ENCODE measurements around the gene CHM.
"Not testable (repeated sequence)": the region's sequence is repeated elsewhere in the genome, so short reads cannot be mapped to it uniquely, and the experiment has no call there.

Gene CHM

DNA sequence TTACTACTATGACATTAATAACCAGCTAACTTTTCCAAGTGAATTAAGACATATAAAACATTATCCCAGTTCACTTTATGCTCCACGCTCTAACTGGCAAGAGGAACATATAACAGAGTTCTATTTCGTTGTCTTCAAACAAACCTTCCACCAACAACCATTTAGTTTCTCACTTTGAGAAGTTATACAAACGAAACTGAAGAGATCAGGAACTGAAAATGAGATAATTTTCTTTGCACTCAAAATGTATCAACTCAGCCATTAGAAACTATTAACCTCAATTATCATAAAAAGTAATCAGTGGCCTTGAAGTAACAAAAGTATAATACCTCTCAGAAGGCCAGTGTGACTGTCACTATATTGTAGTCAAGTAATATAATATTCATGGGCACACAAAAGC is 70.1 kb downstream of the CHM start:
- Histone ChIP-seq H3K79me1 (ENCODE audit: low read length) (no peaks in the 10 kb centered on the region), H3K4ac (ENCODE audit: low read depth, low read length) (no peak overlapping the region)
- WGBS (ENCODE audit: extremely low coverage, insufficient coverage, insufficient read length): no CpG with 5 or more reads among the region's 3 CpGs

DNA sequence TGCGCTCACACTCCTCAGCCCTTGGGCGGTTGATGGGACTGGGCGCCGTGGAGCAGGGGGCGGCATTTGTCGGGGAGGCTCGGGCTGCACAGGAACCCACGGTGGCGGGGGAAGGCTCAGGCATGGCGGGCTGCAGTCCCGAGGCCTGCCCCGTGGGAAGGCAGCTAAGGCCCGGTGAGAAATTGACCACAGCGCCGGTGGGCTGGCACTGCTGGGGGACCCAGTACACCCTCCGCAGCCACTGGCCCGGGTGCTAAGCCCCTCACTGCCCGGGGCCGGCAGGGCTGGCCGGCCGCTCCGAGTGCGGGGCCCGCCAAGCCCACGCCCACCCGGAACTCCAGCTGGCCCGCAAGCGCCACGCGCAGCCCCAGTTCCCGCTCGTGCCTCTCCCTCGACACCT is 75.0 kb downstream of the CHM start:
- not testable (repeated sequence) for H2BK120ac ChIP-seq (ENCODE audit: insufficient read depth, low read length, poor library complexity); H3K9ac ChIP-seq (ENCODE audit: low read length); H4K12ac ChIP-seq (ENCODE audit: low read depth, low read length); H2AFZ ChIP-seq (ENCODE audit: insufficient read depth, low read length, poor library complexity); H3K14ac ChIP-seq (ENCODE audit: low read length); H3K18ac ChIP-seq (ENCODE audit: low read length); H2AK5ac ChIP-seq (ENCODE audit: low read length); H2BK12ac ChIP-seq (ENCODE audit: low read length); H3K9me3 ChIP-seq (ENCODE audit: insufficient read depth, low read depth, low read length); H3K36me3 ChIP-seq (ENCODE audit: control insufficient read depth in 1 of 2, insufficient read depth in 2 of 2, low read length in 2 of 2); H3K27ac ChIP-seq (ENCODE audit: low read depth, low read length); DNase-seq; H3K4me2 ChIP-seq (ENCODE audit: low read length); H3K23ac ChIP-seq (ENCODE audit: low read length); H3K79me2 ChIP-seq (ENCODE audit: control insufficient read depth, insufficient read depth, low read length, poor library complexity); H4K91ac ChIP-seq (ENCODE audit: low read depth, low read length); H3K4me3 ChIP-seq (ENCODE audit: low read depth, low read length); H3K27me3 ChIP-seq (ENCODE audit: insufficient read depth, low read length); H3K79me1 ChIP-seq (ENCODE audit: low read length); H4K8ac ChIP-seq (ENCODE audit: low read depth, low read length); H3K4ac ChIP-seq (ENCODE audit: low read depth, low read length); H3K4me1 ChIP-seq (ENCODE audit: control insufficient read depth in 1 of 2, insufficient read depth in 2 of 2, low read length in 2 of 2); H2BK5ac ChIP-seq (ENCODE audit: low read depth, low read length, poor library complexity)
- WGBS (ENCODE audit: extremely low coverage, insufficient coverage, insufficient read length): no CpG with 5 or more reads among the region's 33 CpGs

More for the DNA sequence above, 70.1 kb downstream of the CHM start:
- Histone ChIP-seq H3K9me3 (ENCODE audit: insufficient read depth, low read depth, low read length) (no peaks in the 10 kb centered on the region), H2BK12ac (ENCODE audit: low read length) (no peak overlapping the region), H3K4me3 (ENCODE audit: low read depth, low read length) (no peak overlapping the region), H4K91ac (ENCODE audit: low read depth, low read length) (no peak overlapping the region), H3K36me3 (ENCODE audit: control insufficient read depth in 1 of 2, insufficient read depth in 2 of 2, low read length in 2 of 2) (no peaks in the 10 kb centered on the region), H3K9ac (ENCODE audit: low read length) (no peak overlapping the region), H4K8ac (ENCODE audit: low read depth, low read length) (no peak overlapping the region), H3K27ac (ENCODE audit: low read depth, low read length) (no peak overlapping the region), H2AFZ (ENCODE audit: insufficient read depth, low read length, poor library complexity) (no peak overlapping the region), H3K79me2 (ENCODE audit: control insufficient read depth, insufficient read depth, low read length, poor library complexity) (no peaks in the 10 kb centered on the region), H2AK5ac (ENCODE audit: low read length) (no peak overlapping the region), H3K4me1 (ENCODE audit: control insufficient read depth in 1 of 2, insufficient read depth in 2 of 2, low read length in 2 of 2) (no peaks in the 10 kb centered on the region), H3K14ac (ENCODE audit: low read length) (no peak overlapping the region), H2BK120ac (ENCODE audit: insufficient read depth, low read length, poor library complexity) (no peak overlapping the region), H3K4me2 (ENCODE audit: low read length) (no peak overlapping the region), H3K27me3 (ENCODE audit: insufficient read depth, low read length) (no peaks in the 10 kb centered on the region), H3K23ac (ENCODE audit: low read length) (no peak overlapping the region), H3K18ac (ENCODE audit: low read length) (no peak overlapping the region), H2BK5ac (ENCODE audit: low read depth, low read length, poor library complexity) (no peak overlapping the region), H4K12ac (ENCODE audit: low read depth, low read length) (no peak overlapping the region)
- no peak for DNase-seq

DNA sequence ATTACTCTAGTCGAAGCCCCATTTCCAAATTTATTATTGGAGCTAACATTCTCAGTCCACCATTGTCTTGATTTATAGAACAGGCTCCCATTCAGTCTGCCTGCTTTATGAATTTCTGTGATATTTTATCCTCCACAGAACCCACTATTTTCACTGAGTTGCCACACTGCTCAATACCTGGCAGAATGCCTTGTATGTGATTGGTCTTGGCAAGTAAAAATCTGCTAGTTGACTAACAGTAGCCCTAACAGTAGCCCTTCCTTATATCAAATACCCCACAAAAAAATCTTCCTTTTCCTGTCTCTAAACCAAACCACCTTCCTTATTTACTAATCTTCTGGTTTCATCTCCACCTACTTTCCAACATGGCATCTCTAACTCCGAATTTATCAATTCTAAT is 82.6 kb downstream of the CHM start:
- no CpG with 5 or more reads among the region's 2 CpGs for WGBS (ENCODE audit: extremely low coverage, insufficient coverage, insufficient read length)
- H2AK5ac ChIP-seq (ENCODE audit: low read length): no peak overlapping the region

DNA sequence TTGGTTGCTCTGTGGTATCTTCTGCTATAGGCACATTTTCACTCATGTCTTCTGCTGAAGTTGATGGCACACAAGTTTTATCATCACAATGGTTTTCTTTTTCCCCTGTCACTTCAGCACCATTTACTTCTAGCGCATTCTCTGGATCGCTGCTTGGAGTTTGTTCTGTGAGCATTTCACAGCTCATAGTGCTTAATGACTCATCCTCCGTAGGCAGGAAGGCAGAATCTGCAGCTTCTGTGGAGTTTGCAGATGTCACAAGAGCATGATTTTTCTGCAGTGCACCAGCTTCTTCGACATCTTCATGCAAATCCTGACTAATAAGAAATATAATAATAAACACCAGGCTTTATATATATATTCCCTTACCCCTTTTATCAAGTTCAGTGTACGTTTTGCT is 83.6 kb downstream of the CHM start:
- no peak overlapping the region for H4K91ac ChIP-seq (ENCODE audit: low read depth, low read length)
- H2BK12ac ChIP-seq (ENCODE audit: low read length): no peak overlapping the region
- peak in 1 of 2 donors; percentile 0 for DNase-seq
- H2AK5ac ChIP-seq (ENCODE audit: low read length): no peak overlapping the region
- no peaks in the 10 kb centered on the region for H3K79me2 ChIP-seq (ENCODE audit: control insufficient read depth, insufficient read depth, low read length, poor library complexity)
- H3K36me3 ChIP-seq (ENCODE audit: control insufficient read depth in 1 of 2, insufficient read depth in 2 of 2, low read length in 2 of 2): no peaks in the 10 kb centered on the region
- H3K4me3 ChIP-seq (ENCODE audit: low read depth, low read length): no peak overlapping the region
- H3K4me2 ChIP-seq (ENCODE audit: low read length): no peak overlapping the region
- no peak overlapping the region for H2BK5ac ChIP-seq (ENCODE audit: low read depth, low read length, poor library complexity)
- no peak overlapping the region for H4K12ac ChIP-seq (ENCODE audit: low read depth, low read length)
- H2BK120ac ChIP-seq (ENCODE audit: insufficient read depth, low read length, poor library complexity): no peak overlapping the region
- H3K4me1 ChIP-seq (ENCODE audit: control insufficient read depth in 1 of 2, insufficient read depth in 2 of 2, low read length in 2 of 2): no peaks in the 10 kb centered on the region
- no peaks in the 10 kb centered on the region for H3K9me3 ChIP-seq (ENCODE audit: insufficient read depth, low read depth, low read length)
- no peak overlapping the region for H3K4ac ChIP-seq (ENCODE audit: low read depth, low read length)
- no peak overlapping the region for H3K18ac ChIP-seq (ENCODE audit: low read length)
- no peaks in the 10 kb centered on the region for H3K27me3 ChIP-seq (ENCODE audit: insufficient read depth, low read length)
- no peak overlapping the region for H3K14ac ChIP-seq (ENCODE audit: low read length)
- H3K23ac ChIP-seq (ENCODE audit: low read length): no peak overlapping the region
- no peak overlapping the region for H2AFZ ChIP-seq (ENCODE audit: insufficient read depth, low read length, poor library complexity)
- H3K79me1 ChIP-seq (ENCODE audit: low read length): no peaks in the 10 kb centered on the region
- H3K9ac ChIP-seq (ENCODE audit: low read length): no peak overlapping the region
- H4K8ac ChIP-seq (ENCODE audit: low read depth, low read length): no peak overlapping the region
- no CpG with 5 or more reads among the region's 5 CpGs for WGBS (ENCODE audit: extremely low coverage, insufficient coverage, insufficient read length)
- no peak overlapping the region for H3K27ac ChIP-seq (ENCODE audit: low read depth, low read length)

More for the DNA sequence above, 82.6 kb downstream of the CHM start:
- Histone ChIP-seq H3K79me1 (ENCODE audit: low read length) (no peaks in the 10 kb centered on the region), H3K9ac (ENCODE audit: low read length) (no peak overlapping the region), H3K23ac (ENCODE audit: low read length) (no peak overlapping the region), H3K4ac (ENCODE audit: low read depth, low read length) (no peak overlapping the region), H4K8ac (ENCODE audit: low read depth, low read length) (no peak overlapping the region), H2AFZ (ENCODE audit: insufficient read depth, low read length, poor library complexity) (no peak overlapping the region), H2BK12ac (ENCODE audit: low read length) (no peak overlapping the region), H4K91ac (ENCODE audit: low read depth, low read length) (no peak overlapping the region), H3K4me2 (ENCODE audit: low read length) (no peak overlapping the region), H3K18ac (ENCODE audit: low read length) (no peak overlapping the region), H3K79me2 (ENCODE audit: control insufficient read depth, insufficient read depth, low read length, poor library complexity) (no peaks in the 10 kb centered on the region), H3K4me3 (ENCODE audit: low read depth, low read length) (no peak overlapping the region), H3K36me3 (ENCODE audit: control insufficient read depth in 1 of 2, insufficient read depth in 2 of 2, low read length in 2 of 2) (no peaks in the 10 kb centered on the region), H3K4me1 (ENCODE audit: control insufficient read depth in 1 of 2, insufficient read depth in 2 of 2, low read length in 2 of 2) (no peaks in the 10 kb centered on the region), H3K27ac (ENCODE audit: low read depth, low read length) (no peak overlapping the region), H4K12ac (ENCODE audit: low read depth, low read length) (no peak overlapping the region), H3K14ac (ENCODE audit: low read length) (no peak overlapping the region), H3K9me3 (ENCODE audit: insufficient read depth, low read depth, low read length) (no peaks in the 10 kb centered on the region), H2BK5ac (ENCODE audit: low read depth, low read length, poor library complexity) (no peak overlapping the region), H2BK120ac (ENCODE audit: insufficient read depth, low read length, poor library complexity) (no peak overlapping the region), H3K27me3 (ENCODE audit: insufficient read depth, low read length) (no peaks in the 10 kb centered on the region)
- no peak for DNase-seq
